Skeletal muscle tissue (tissue), 4 donors: ENCODE data around the gene CD209. TPM values are rescaled to one million over a fixed set of nuclear protein-coding genes. Genes with fewer than 3 reads are reported as not detected.

ENCODE experiments used
- H3K27ac ChIP-seq: one replicate; pipeline ENCODE4 v1.7.0; 2013; ENCODE audit warnings: mild to moderate bottlenecking, low read depth, low read length, inconsistent platforms
- H3K27me3 ChIP-seq, 3 donors: one replicate each; pipeline ENCODE4 v1.7.0; 2013; ENCODE audit warnings: low read length in 3 of 3; ENCODE audit not compliant: control insufficient read depth in 3 of 3, insufficient read depth in 3 of 3
- H3K36me3 ChIP-seq, 3 donors: one replicate each; pipeline ENCODE4 v1.7.0; 2013; ENCODE audit warnings: low read length in 3 of 3; ENCODE audit not compliant: control insufficient read depth in 3 of 3, insufficient read depth in 3 of 3
- H3K4me1 ChIP-seq, 3 donors: one replicate each; pipeline ENCODE4 v1.7.0; 2013; ENCODE audit warnings: low read length in 3 of 3, mild to moderate bottlenecking in 3 of 3; ENCODE audit not compliant: control insufficient read depth in 3 of 3, insufficient read depth in 3 of 3
- H3K4me3 ChIP-seq, 3 donors: one replicate each; pipeline ENCODE4 v1.7.0; 2013; ENCODE audit warnings: low read length in 3 of 3
- H3K9ac ChIP-seq, 3 donors: one replicate each; pipeline ENCODE4 v1.7.0; 2013; ENCODE audit warnings: low read length in 3 of 3, mild to moderate bottlenecking in 3 of 3, moderate library complexity in 2 of 3, low read depth in 1 of 3
- H3K9me3 ChIP-seq, 3 donors: one replicate each; pipeline ENCODE4 v1.7.0; 2013; ENCODE audit warnings: low read length in 3 of 3; ENCODE audit not compliant: control insufficient read depth in 3 of 3
- total RNA-seq: library from RNA; depleted of rRNA; stranded (reverse); fragments of >200 nt; gene quantifications from one replicate; pipeline ENCODE4 v1.2.3, GENCODE V29; 2014
- donor health status: Osteomylitis.

CD209 gene
- total RNA-seq, 1 donor from 2014 or later = 5.2 TPM

GRCh38 chr19:7701049-7701653 is 46.2 kb downstream of the CD209 start:
- Histone ChIP-seq H3K9me3 (no peaks in the 10 kb centered on the region), H3K4me3 (no peak overlapping the region), H3K4me1 (no peaks in the 10 kb centered on the region), H3K27ac (no peak overlapping the region), H3K9ac (no peak overlapping the region), H3K36me3 (no peaks in the 10 kb centered on the region), H3K27me3 (peaks cover 26 to 54% (median 46%) of the 10 kb centered on the region in 3 donors)

DNA sequence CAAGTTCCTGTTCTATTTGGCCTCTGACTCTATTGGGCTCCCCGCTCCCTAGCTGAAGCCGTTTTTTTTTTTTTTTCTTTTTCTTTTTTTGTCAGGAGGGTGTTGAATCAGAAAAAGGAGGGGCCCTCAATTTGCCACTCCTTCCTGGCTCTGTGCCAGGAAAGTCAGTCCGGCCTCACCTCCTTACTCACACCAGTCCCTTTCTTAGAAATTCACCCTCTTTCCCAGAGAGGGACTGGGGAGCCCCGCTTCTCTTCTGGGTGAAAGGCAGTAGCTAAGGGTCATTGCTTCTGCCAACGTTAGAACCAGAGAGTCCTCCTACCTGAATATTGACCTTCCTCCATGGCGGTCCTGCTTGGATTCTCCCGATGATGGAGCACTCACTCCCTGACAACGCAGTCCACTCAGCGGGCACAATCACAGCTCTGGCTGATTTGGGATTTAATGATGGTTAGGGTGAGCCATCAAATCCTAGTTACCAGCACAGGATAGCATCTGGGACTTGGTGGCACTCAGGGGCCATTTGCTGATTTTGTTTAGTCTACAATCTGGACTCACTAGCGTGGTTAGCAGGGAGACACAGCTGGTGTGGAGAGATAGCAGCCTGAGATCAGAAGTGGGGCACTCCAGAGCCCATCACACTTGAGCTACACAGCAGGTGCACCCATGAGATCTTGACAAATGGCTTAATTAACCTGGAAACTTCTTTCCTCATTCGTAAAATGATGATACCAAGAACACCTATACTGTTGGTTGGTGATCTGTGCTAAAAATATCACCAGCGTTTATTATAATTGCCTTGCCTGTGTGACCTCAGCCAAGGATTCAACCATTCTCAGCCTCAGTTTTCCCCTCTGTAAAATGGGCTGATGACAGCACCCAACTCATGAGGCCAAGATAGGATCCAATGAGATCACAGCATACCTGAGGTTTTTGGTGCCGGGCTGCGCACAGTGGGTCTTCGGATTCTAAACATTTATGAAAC is 47.6 kb downstream of the CD209 start:
- Histone ChIP-seq H3K9ac (no peak overlapping the region), H3K4me3 (no peak overlapping the region), H3K27me3 (peaks cover 29 to 55% (median 50%) of the 10 kb centered on the region in 3 donors), H3K27ac (no peak overlapping the region), H3K9me3 (no peaks in the 10 kb centered on the region), H3K4me1 (no peaks in the 10 kb centered on the region), H3K36me3 (no peaks in the 10 kb centered on the region)

- no peaks in the 10 kb centered on the region for H3K4me1 ChIP-seq
- no peaks in the 10 kb centered on the region for H3K36me3 ChIP-seq
- peaks cover 24 to 56% (median 45%) of the 10 kb centered on the region in 3 donors for H3K27me3 ChIP-seq
- no peak overlapping the region for H3K4me3 ChIP-seq
- H3K9me3 ChIP-seq = no peaks in the 10 kb centered on the region
- H3K9ac ChIP-seq = no peak overlapping the region
- no peak overlapping the region for H3K27ac ChIP-seq
Measured at GRCh38 chr19:7699003-7699402, 48.3 kb downstream of the CD209 start.

GRCh38 chr19:7698583-7698982 is 48.8 kb downstream of the CD209 start:
- H3K27me3 ChIP-seq = peaks cover 24 to 55% (median 45%) of the 10 kb centered on the region in 3 donors
- no peaks in the 10 kb centered on the region for H3K9me3 ChIP-seq
- H3K36me3 ChIP-seq = no peaks in the 10 kb centered on the region
- H3K27ac ChIP-seq = no peak overlapping the region
- no peak overlapping the region for H3K4me3 ChIP-seq
- no peaks in the 10 kb centered on the region for H3K4me1 ChIP-seq
- no peak overlapping the region for H3K9ac ChIP-seq

- H3K9ac ChIP-seq = no peak overlapping the region
- no peak overlapping the region for H3K27ac ChIP-seq
- peaks cover 24 to 53% (median 45%) of the 10 kb centered on the region in 3 donors for H3K27me3 ChIP-seq
- no peaks in the 10 kb centered on the region for H3K4me1 ChIP-seq
- no peak overlapping the region for H3K4me3 ChIP-seq
- H3K36me3 ChIP-seq = no peaks in the 10 kb centered on the region
- no peaks in the 10 kb centered on the region for H3K9me3 ChIP-seq
Measured at GRCh38 chr19:7697721-7698287, 49.5 kb downstream of the CD209 start.

DNA sequence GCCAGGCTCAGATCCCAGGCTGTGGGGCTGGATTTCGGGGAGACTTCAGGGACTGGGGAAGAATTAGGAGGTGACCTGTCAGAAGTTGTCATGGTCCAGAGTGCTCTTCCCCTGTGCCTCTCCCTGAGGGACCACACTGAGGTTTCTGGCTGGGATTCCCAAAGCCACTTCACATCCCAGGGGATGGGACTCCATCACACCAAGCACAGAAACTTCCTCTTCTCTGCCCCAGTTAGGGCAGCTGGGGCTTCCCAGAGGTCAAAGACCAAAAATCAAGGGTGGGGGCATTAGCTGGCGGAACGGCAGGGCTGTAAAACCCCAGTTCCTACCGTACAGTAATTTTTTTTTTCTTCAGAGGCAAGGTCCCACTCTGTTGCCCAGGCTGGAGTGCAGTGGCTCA is 52.8 kb downstream of the CD209 start:
- Histone ChIP-seq H3K27ac (no peak overlapping the region), H3K9ac (no peak overlapping the region), H3K4me3 (no peak overlapping the region), H3K4me1 (no peaks in the 10 kb centered on the region), H3K27me3 (peaks cover 26 to 59% (median 41%) of the 10 kb centered on the region in 3 donors), H3K9me3 (no peaks in the 10 kb centered on the region), H3K36me3 (no peaks in the 10 kb centered on the region)

DNA sequence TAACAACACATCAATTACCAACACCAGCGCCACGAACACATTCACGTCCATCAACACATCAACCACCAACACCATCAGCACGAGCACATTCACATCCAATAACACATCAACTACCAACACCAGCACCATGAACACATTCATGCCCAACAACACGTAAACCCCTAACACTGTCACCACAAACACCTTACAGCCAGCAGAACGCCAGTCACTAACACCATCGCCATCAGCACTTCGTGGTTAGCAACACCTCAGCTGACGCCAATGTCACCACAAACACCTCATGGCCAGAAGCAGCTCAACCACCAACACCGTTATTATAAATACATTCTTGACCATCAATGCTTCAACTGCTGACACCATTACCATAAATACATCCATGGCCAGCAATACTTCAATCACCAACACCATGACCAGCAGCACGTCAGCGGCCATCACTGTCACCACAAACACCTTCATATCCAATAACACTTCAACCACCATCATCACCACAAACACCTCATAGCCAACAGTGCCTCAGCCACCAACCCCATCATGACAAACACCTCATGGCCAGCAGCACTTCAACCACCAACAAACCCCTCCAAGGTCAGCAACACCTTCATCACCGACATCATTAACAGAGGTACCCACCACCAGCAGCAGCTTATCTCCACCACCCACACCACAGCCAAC is 54.8 kb downstream of the CD209 start:
- Histone ChIP-seq H3K27ac (no peak overlapping the region), H3K9ac (no peak overlapping the region), H3K27me3 (peaks cover 18 to 45% (median 32%) of the 10 kb centered on the region in 3 donors), H3K9me3 (no peaks in the 10 kb centered on the region), H3K36me3 (no peaks in the 10 kb centered on the region), H3K4me3 (no peak overlapping the region), H3K4me1 (no peaks in the 10 kb centered on the region)

GRCh38 chr19:7691497-7691896 is 55.8 kb downstream of the CD209 start:
- Histone ChIP-seq H3K36me3 (no peaks in the 10 kb centered on the region), H3K4me3 (no peak overlapping the region), H3K4me1 (no peaks in the 10 kb centered on the region), H3K9me3 (no peaks in the 10 kb centered on the region), H3K27me3 (peaks cover 16 to 38% (median 21%) of the 10 kb centered on the region in 3 donors), H3K27ac (no peak overlapping the region), H3K9ac (no peak overlapping the region)

GRCh38 chr19:7690779-7691258 is 56.5 kb downstream of the CD209 start:
- Histone ChIP-seq H3K27me3 (peaks cover 16 to 38% (median 20%) of the 10 kb centered on the region in 3 donors), H3K36me3 (no peaks in the 10 kb centered on the region), H3K9me3 (no peaks in the 10 kb centered on the region), H3K27ac (no peak overlapping the region), H3K4me1 (no peaks in the 10 kb centered on the region), H3K9ac (no peak overlapping the region), H3K4me3 (no peak overlapping the region)
